ENCODE measurements around the gene ZNF76. TPM values are rescaled to one million over a fixed set of nuclear protein-coding genes. Genes with fewer than 3 reads are reported as not detected.

The ZNF76 gene
- total and polyA plus RNA-seq, 4 donors = 27.6 to 38.7 (median 33.5) TPM

- Histone ChIP-seq H3K4me3 (no peak overlapping the region), H3K36me3 (ENCODE audit: control insufficient read depth in 4 of 4, insufficient read depth in 4 of 4, low read length in 4 of 4) (no peaks in the 10 kb centered on the region), H3K9ac (ENCODE audit: insufficient read depth in 1 of 2, low read length in 2 of 2) (no peak overlapping the region), H3K27ac (ENCODE audit: low read depth in 1 of 2, low read length in 1 of 2) (no peak overlapping the region), H3K27me3 (ENCODE audit: control insufficient read depth in 3 of 3, insufficient read depth in 3 of 3, low read length in 2 of 3) (no peaks in the 10 kb centered on the region), H3K4me1 (ENCODE audit: control insufficient read depth in 5 of 5, insufficient read depth in 5 of 5, low read length in 5 of 5) (peaks cover 0 to 14% (median 0%) of the 10 kb centered on the region in 5 donors), H3K9me3 (ENCODE audit: control insufficient read depth in 4 of 4, insufficient read depth in 3 of 4, low read length in 3 of 4) (peaks cover 0 to 2% (median 0%) of the 10 kb centered on the region in 4 donors)
- DNase-seq (no peak), ATAC-seq (ENCODE audit: insufficient read depth, low FRiP score) (no peak)
- 64 to 76% methylated on average over 4 of the region's 4 CpGs for WGBS, 2 donors
- no peak for TF ChIP-seq CTCF (IDR thresholded peaks at IDR 0.05; ENCODE audit: control extremely low read depth, extremely low read depth)
Observed at GRCh38 chr6:35224720-35225119, 34.8 kb upstream of the ZNF76 start.

GRCh38 chr6:35228481-35228880 lies 31.1 kb upstream of the ZNF76 start:
- Histone ChIP-seq H3K9ac (ENCODE audit: insufficient read depth in 1 of 2, low read length in 2 of 2) (no peak overlapping the region), H3K27me3 (ENCODE audit: control insufficient read depth in 3 of 3, insufficient read depth in 3 of 3, low read length in 2 of 3) (no peaks in the 10 kb centered on the region)

GRCh38 chr6:35229304-35229703 lies 30.2 kb upstream of the ZNF76 start:
- 94 to 95% methylated on average over 5 of the region's 5 CpGs for WGBS, 2 donors
- ATAC-seq (ENCODE audit: insufficient read depth, low FRiP score) (no peak), DNase-seq (no peak)
- H3K9me3 ChIP-seq (ENCODE audit: control insufficient read depth in 4 of 4, insufficient read depth in 3 of 4, low read length in 3 of 4) = no peaks in the 10 kb centered on the region
- H3K36me3 ChIP-seq (ENCODE audit: control insufficient read depth in 4 of 4, insufficient read depth in 4 of 4, low read length in 4 of 4) = no peaks in the 10 kb centered on the region
- no peak overlapping the region for H3K4me3 ChIP-seq
- TF ChIP-seq CTCF (IDR thresholded peaks at IDR 0.05; ENCODE audit: control extremely low read depth, extremely low read depth) = no peak
- H3K9ac ChIP-seq (ENCODE audit: insufficient read depth in 1 of 2, low read length in 2 of 2) = no peak overlapping the region
- peaks cover 0 to 13% (median 6%) of the 10 kb centered on the region in 5 donors for H3K4me1 ChIP-seq (ENCODE audit: control insufficient read depth in 5 of 5, insufficient read depth in 5 of 5, low read length in 5 of 5)
- H3K27me3 ChIP-seq (ENCODE audit: control insufficient read depth in 3 of 3, insufficient read depth in 3 of 3, low read length in 2 of 3) = no peaks in the 10 kb centered on the region
- H3K27ac ChIP-seq (ENCODE audit: low read depth in 1 of 2, low read length in 1 of 2) = no peak overlapping the region

More at GRCh38 chr6:35228481-35228880, 31.1 kb upstream of the ZNF76 start:
- no peaks in the 10 kb centered on the region for H3K9me3 ChIP-seq (ENCODE audit: control insufficient read depth in 4 of 4, insufficient read depth in 3 of 4, low read length in 3 of 4)
- H3K27ac ChIP-seq (ENCODE audit: low read depth in 1 of 2, low read length in 1 of 2) = no peak overlapping the region
- no peak for ATAC-seq (ENCODE audit: insufficient read depth, low FRiP score)
- WGBS, 2 donors = 95 to 97% methylated on average over 6 of the region's 6 CpGs
- H3K36me3 ChIP-seq (ENCODE audit: control insufficient read depth in 4 of 4, insufficient read depth in 4 of 4, low read length in 4 of 4) = no peaks in the 10 kb centered on the region
- H3K4me3 ChIP-seq = no peak overlapping the region
- H3K4me1 ChIP-seq (ENCODE audit: control insufficient read depth in 5 of 5, insufficient read depth in 5 of 5, low read length in 5 of 5) = peaks cover 0 to 13% (median 6%) of the 10 kb centered on the region in 5 donors
- DNase-seq = no peak
- no peak for TF ChIP-seq CTCF (IDR thresholded peaks at IDR 0.05; ENCODE audit: control extremely low read depth, extremely low read depth)

- no peaks in the 10 kb centered on the region for H3K9me3 ChIP-seq (ENCODE audit: control insufficient read depth in 4 of 4, insufficient read depth in 3 of 4, low read length in 3 of 4)
- DNase-seq (no peak), ATAC-seq (ENCODE audit: insufficient read depth, low FRiP score) (no peak)
- 96 to 100% methylated on average over 1 of the region's 1 CpG for WGBS, 2 donors
- peaks cover 0 to 13% (median 5%) of the 10 kb centered on the region in 5 donors for H3K4me1 ChIP-seq (ENCODE audit: control insufficient read depth in 5 of 5, insufficient read depth in 5 of 5, low read length in 5 of 5)
- H3K4me3 ChIP-seq = no peak overlapping the region
- H3K9ac ChIP-seq (ENCODE audit: insufficient read depth in 1 of 2, low read length in 2 of 2) = no peak overlapping the region
- no peaks in the 10 kb centered on the region for H3K27me3 ChIP-seq (ENCODE audit: control insufficient read depth in 3 of 3, insufficient read depth in 3 of 3, low read length in 2 of 3)
- H3K36me3 ChIP-seq (ENCODE audit: control insufficient read depth in 4 of 4, insufficient read depth in 4 of 4, low read length in 4 of 4) = no peaks in the 10 kb centered on the region
- no peak overlapping the region for H3K27ac ChIP-seq (ENCODE audit: low read depth in 1 of 2, low read length in 1 of 2)
- TF ChIP-seq CTCF (IDR thresholded peaks at IDR 0.05; ENCODE audit: control extremely low read depth, extremely low read depth) = no peak
Observed at GRCh38 chr6:35230498-35230897, 29.0 kb upstream of the ZNF76 start.

Data from lung (tissue), 12 donors.